ENCODE results near the gene KCNK16. TPM values are rescaled to one million over a fixed set of nuclear protein-coding genes. Genes with fewer than 3 reads are reported as not detected.

KCNK16 gene
- total RNA-seq, 1 donor = not detected

GRCh38 chr6:39281312-39281980 is 41.1 kb downstream of the KCNK16 start:
- DNase-seq (ENCODE audit: low read depth in 2 of 3, low spot score in 2 of 3) = no peak

- DNase-seq (ENCODE audit: low read depth in 2 of 3, low spot score in 2 of 3) = no peak
These were observed 42.2 kb downstream of the KCNK16 start for GRCh38 chr6:39280247-39280731.

DNA sequence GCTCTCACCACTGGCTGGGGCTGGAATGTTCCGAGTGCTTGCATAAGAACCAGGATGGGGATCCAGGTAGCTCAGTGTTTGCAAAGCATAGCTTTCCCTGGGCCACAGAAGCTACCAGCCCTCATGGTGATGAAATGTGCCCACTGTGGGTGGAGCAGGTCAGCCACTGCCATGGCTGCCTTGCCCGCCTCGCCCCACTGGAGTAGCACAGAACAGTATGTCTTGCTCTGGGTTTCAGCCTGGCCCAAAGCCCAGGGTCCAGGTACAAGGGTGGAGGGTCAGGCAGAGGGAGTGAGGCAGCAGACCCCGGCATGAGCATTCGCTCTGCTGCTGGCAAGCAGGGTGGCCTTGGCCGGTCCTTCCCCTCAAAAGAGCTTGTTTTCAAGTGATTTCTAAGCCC is 43.0 kb downstream of the KCNK16 start:
- no peak for DNase-seq (ENCODE audit: low read depth in 2 of 3, low spot score in 2 of 3)

- no peak for DNase-seq (ENCODE audit: low read depth in 2 of 3, low spot score in 2 of 3)
These were observed 46.0 kb downstream of the KCNK16 start for GRCh38 chr6:39276379-39276995.

GRCh38 chr6:39274903-39275302 is 47.6 kb downstream of the KCNK16 start:
- DNase-seq (ENCODE audit: low read depth in 2 of 3, low spot score in 2 of 3) = no peak

GRCh38 chr6:39274471-39274870 is 48.0 kb downstream of the KCNK16 start:
- no peak for DNase-seq (ENCODE audit: low read depth in 2 of 3, low spot score in 2 of 3)

DNA sequence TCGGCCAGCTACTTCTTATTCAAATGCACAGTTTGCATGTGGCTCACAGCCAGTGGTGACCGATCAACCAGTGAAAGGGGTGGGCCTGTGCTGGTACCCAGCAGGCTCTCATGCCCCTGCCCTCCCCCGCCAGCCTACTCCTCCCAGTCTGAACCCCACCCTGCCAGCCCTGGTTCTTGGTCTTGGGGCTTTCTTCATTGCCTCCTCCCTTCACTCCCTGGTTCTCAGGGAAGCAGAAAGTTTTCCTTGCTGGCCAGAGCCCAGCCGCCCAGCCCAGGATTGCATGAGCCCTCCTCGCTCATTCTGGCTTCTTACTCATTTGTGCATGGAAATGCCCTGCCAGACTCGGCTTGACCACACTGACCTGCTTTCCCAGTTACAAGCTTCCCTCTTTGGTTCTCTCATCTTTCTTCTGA is 49.1 kb downstream of the KCNK16 start:
- DNase-seq (ENCODE audit: low read depth in 2 of 3, low spot score in 2 of 3) = no peak

- DNase-seq (ENCODE audit: low read depth in 2 of 3, low spot score in 2 of 3) = no peak
These were observed 52.5 kb downstream of the KCNK16 start for GRCh38 chr6:39269961-39270360.

DNA sequence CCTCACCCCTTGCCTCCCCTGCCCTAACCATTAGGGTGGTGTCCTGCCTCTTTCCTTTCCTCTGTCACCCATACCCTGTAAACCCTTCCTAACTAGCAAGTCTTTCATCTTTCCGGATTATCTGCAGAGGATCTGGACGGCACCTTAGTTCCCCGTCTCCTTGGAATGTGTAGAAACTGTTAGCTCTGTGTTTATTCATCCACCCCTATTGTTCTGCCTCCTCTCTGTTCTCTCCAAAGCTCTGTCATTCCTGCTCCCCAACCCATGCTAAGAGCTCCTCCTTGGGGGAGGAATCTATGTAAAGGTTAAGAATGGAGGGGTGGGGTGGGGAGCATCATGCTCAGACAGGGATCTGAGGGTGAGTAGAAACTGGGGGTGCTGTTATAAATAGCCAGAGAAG is 53.8 kb downstream of the KCNK16 start:
- DNase-seq (ENCODE audit: low read depth in 2 of 3, low spot score in 2 of 3) = no peak

- DNase-seq (ENCODE audit: low read depth in 2 of 3, low spot score in 2 of 3) = no peak
These were observed 54.3 kb downstream of the KCNK16 start for GRCh38 chr6:39268171-39268570.

DNA sequence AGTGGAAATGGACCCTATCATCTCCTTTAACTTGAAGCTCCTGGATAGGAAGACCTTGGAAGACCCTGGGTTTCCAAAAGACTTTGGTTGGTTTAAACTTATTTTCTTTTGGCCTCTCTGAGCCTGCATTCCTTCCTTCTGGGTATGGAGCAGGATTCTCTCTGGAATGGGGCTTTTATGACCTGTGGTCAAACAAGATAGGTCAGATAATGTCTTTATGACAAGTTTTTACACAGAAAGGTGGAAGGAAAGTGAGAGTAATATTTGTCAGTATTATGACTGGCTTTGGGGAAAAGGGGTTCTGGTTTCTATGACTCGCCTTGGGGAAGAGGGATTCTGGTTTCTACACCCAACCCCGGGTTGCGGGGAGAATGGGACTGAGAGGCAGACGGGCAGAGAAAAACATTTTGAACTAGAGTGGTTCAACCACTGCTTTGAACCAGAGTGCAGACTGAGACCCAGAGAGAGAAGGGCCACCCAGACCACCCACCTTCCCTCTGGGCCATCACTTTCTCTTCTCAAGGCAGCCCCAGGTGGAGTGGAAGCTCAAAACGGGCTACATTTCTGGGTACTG is 55.6 kb downstream of the KCNK16 start:
- DNase-seq (ENCODE audit: low read depth in 2 of 3, low spot score in 2 of 3) = no peak

GRCh38 chr6:39266375-39266774 is 56.1 kb downstream of the KCNK16 start:
- no peak for DNase-seq (ENCODE audit: low read depth in 2 of 3, low spot score in 2 of 3)

Other genes starting within 250 kb of the KCNK16 start
- gene SAYSD1, start 207.5 kb downstream of the KCNK16 start, total RNA-seq = 10.8 TPM
- gene KCNK5, start 93.2 kb downstream of the KCNK16 start, total RNA-seq = 18.6 TPM
- 18.0 TPM for gene KCNK17, start 8.3 kb downstream of the KCNK16 start, total RNA-seq

Data from hematopoietic multipotent progenitor cell (in vitro differentiated cells).